ENCODE results near the gene MYO5C.

Gene MYO5C

GRCh38 chr15:52148403-52148802, 147.2 kb downstream of the MYO5C start:
- H3K36me3 ChIP-seq (ENCODE audit: control insufficient read depth, insufficient read depth, low read length): peaks cover 5% of the 10 kb centered on the region; the same call in 1 of the 2 replicates
- no CpG with 5 or more reads among the region's 5 CpGs for WGBS (ENCODE audit: insufficient coverage, insufficient read length)

GRCh38 chr15:52146776-52147175, 148.8 kb downstream of the MYO5C start:
- no CpG with 5 or more reads among the region's 3 CpGs for WGBS (ENCODE audit: insufficient coverage, insufficient read length)
- Histone ChIP-seq H3K4me1 (ENCODE audit: control insufficient read depth, insufficient read depth, low read length) (no peaks in the 10 kb centered on the region), H3K9me3 (ENCODE audit: control insufficient read depth, insufficient read depth, low read length) (no peaks in the 10 kb centered on the region), H3K36me3 (ENCODE audit: control insufficient read depth, insufficient read depth, low read length) (peaks cover 5% of the 10 kb centered on the region; the same call in 1 of the 2 replicates), H3K27ac (ENCODE audit: low read length) (no peak overlapping the region), H3K4me3 (ENCODE audit: low read length) (no peak overlapping the region), H3K27me3 (ENCODE audit: control insufficient read depth, insufficient read depth, low read length) (no peaks in the 10 kb centered on the region)
- no peak for DNase-seq (ENCODE audit: low read depth, low spot score)

More at GRCh38 chr15:52148403-52148802, 147.2 kb downstream of the MYO5C start:
- no peak for DNase-seq (ENCODE audit: low read depth, low spot score)
- Histone ChIP-seq H3K27me3 (ENCODE audit: control insufficient read depth, insufficient read depth, low read length) (no peaks in the 10 kb centered on the region), H3K9me3 (ENCODE audit: control insufficient read depth, insufficient read depth, low read length) (no peaks in the 10 kb centered on the region), H3K4me3 (ENCODE audit: low read length) (no peak overlapping the region), H3K4me1 (ENCODE audit: control insufficient read depth, insufficient read depth, low read length) (no peaks in the 10 kb centered on the region), H3K27ac (ENCODE audit: low read length) (no peak overlapping the region)

GRCh38 chr15:52146261-52146660, 149.3 kb downstream of the MYO5C start:
- no peaks in the 10 kb centered on the region for H3K27me3 ChIP-seq (ENCODE audit: control insufficient read depth, insufficient read depth, low read length)
- no peak overlapping the region for H3K27ac ChIP-seq (ENCODE audit: low read length)
- WGBS (ENCODE audit: insufficient coverage, insufficient read length): no CpG with 5 or more reads among the region's 2 CpGs
- no peaks in the 10 kb centered on the region for H3K9me3 ChIP-seq (ENCODE audit: control insufficient read depth, insufficient read depth, low read length)
- no peaks in the 10 kb centered on the region for H3K4me1 ChIP-seq (ENCODE audit: control insufficient read depth, insufficient read depth, low read length)
- H3K4me3 ChIP-seq (ENCODE audit: low read length): no peak overlapping the region
- DNase-seq (ENCODE audit: low read depth, low spot score): no peak
- H3K36me3 ChIP-seq (ENCODE audit: control insufficient read depth, insufficient read depth, low read length): peaks cover 5% of the 10 kb centered on the region; the same call in 1 of the 2 replicates

GRCh38 chr15:52144656-52145178, 150.9 kb downstream of the MYO5C start:
- DNase-seq (ENCODE audit: low read depth, low spot score): no peak
- H3K27ac ChIP-seq (ENCODE audit: low read length): no peak overlapping the region
- H3K4me3 ChIP-seq (ENCODE audit: low read length): no peak overlapping the region

GRCh38 chr15:52143873-52144272, 151.7 kb downstream of the MYO5C start:
- no peak overlapping the region for H3K27ac ChIP-seq (ENCODE audit: low read length)
- no CpG with 5 or more reads among the region's 11 CpGs for WGBS (ENCODE audit: insufficient coverage, insufficient read length)
- peaks cover 5% of the 10 kb centered on the region; the same call in 1 of the 2 replicates for H3K36me3 ChIP-seq (ENCODE audit: control insufficient read depth, insufficient read depth, low read length)
- no peak overlapping the region for H3K4me3 ChIP-seq (ENCODE audit: low read length)
- DNase-seq (ENCODE audit: low read depth, low spot score): no peak
- no peaks in the 10 kb centered on the region for H3K27me3 ChIP-seq (ENCODE audit: control insufficient read depth, insufficient read depth, low read length)
- no peaks in the 10 kb centered on the region for H3K9me3 ChIP-seq (ENCODE audit: control insufficient read depth, insufficient read depth, low read length)
- H3K4me1 ChIP-seq (ENCODE audit: control insufficient read depth, insufficient read depth, low read length): no peaks in the 10 kb centered on the region

More at GRCh38 chr15:52144656-52145178, 150.9 kb downstream of the MYO5C start:
- no peaks in the 10 kb centered on the region for H3K27me3 ChIP-seq (ENCODE audit: control insufficient read depth, insufficient read depth, low read length)
- WGBS (ENCODE audit: insufficient coverage, insufficient read length): no CpG with 5 or more reads among the region's 7 CpGs
- peaks cover 5% of the 10 kb centered on the region; the same call in 1 of the 2 replicates for H3K36me3 ChIP-seq (ENCODE audit: control insufficient read depth, insufficient read depth, low read length)
- no peaks in the 10 kb centered on the region for H3K4me1 ChIP-seq (ENCODE audit: control insufficient read depth, insufficient read depth, low read length)
- H3K9me3 ChIP-seq (ENCODE audit: control insufficient read depth, insufficient read depth, low read length): no peaks in the 10 kb centered on the region

Measured in iPS DF 6.9 (cell line).